Cardiac fibroblast (primary cell): ENCODE data around the gene ZC3H7B.
A peak's percentile ranks its signal among the peaks of the same experiment; 100 is the strongest.

ENCODE experiments used
- DNase-seq, 2 donors: peaks; one replicate each; pipeline versions ENCODE4 v3.0.0 to v3.0.0-alpha.2; 2010; ENCODE audit warnings: low read depth in 2 of 2
- H3K4me3 ChIP-seq, 2 donors: replicated peaks in 1 of 2; 1 replicate in 1 of 2; 2 replicates in 1 of 2; pipeline ENCODE4 v1.5.1; 2011; ENCODE audit warnings: low read depth in 2 of 2, low read length in 2 of 2, mild to moderate bottlenecking in 2 of 2, moderate library complexity in 1 of 2
- CTCF ChIP-seq: IDR thresholded peaks from one replicate; pipeline ENCODE4 v1.5.1; 2011; ENCODE audit warnings: low read depth, mild to moderate bottlenecking, low read length, inconsistent platforms

Gene ZC3H7B

GRCh38 chr22:41334951-41335635 lies 33.8 kb downstream of the ZC3H7B start:
- H3K4me3 ChIP-seq, result no peak overlapping the region
- TF ChIP-seq CTCF, result no peak
- DNase-seq, result no peak

GRCh38 chr22:41338614-41339212 lies 37.4 kb downstream of the ZC3H7B start:
- DNase-seq, result no peak
- H3K4me3 ChIP-seq, result no peak overlapping the region
- TF ChIP-seq CTCF, result no peak

GRCh38 chr22:41339823-41340222 lies 38.5 kb downstream of the ZC3H7B start:
- no peak overlapping the region for H3K4me3 ChIP-seq
- DNase-seq, result no peak
- TF ChIP-seq CTCF, result no peak

GRCh38 chr22:41340357-41340756 lies 39.0 kb downstream of the ZC3H7B start:
- DNase-seq, result no peak
- no peak for TF ChIP-seq CTCF
- no peak overlapping the region for H3K4me3 ChIP-seq

- DNase-seq, result no peak
- TF ChIP-seq CTCF, result no peak
- no peak overlapping the region for H3K4me3 ChIP-seq
Measured at GRCh38 chr22:41341012-41341411, 39.7 kb downstream of the ZC3H7B start.

- TF ChIP-seq CTCF, result no peak
- DNase-seq, result peak in 1 of 2 donors; percentile 15
- no peak overlapping the region for H3K4me3 ChIP-seq
Measured at GRCh38 chr22:41341990-41342389, 40.7 kb downstream of the ZC3H7B start.
